Measurements from ENCODE around the gene ATG16L2.
"Not testable (repeated sequence)": the region's sequence is repeated elsewhere in the genome, so short reads cannot be mapped to it uniquely, and the experiment has no call there.

Gene ATG16L2

GRCh38 chr11:72789493-72790131, 24.6 kb upstream of the ATG16L2 start:
- no peaks in the 10 kb centered on the region for H3K36me3 ChIP-seq (ENCODE audit: insufficient read depth)
- H3K27ac ChIP-seq = no peak overlapping the region
- H3K4me2 ChIP-seq = no peak overlapping the region
- TF ChIP-seq, protein P1, sequence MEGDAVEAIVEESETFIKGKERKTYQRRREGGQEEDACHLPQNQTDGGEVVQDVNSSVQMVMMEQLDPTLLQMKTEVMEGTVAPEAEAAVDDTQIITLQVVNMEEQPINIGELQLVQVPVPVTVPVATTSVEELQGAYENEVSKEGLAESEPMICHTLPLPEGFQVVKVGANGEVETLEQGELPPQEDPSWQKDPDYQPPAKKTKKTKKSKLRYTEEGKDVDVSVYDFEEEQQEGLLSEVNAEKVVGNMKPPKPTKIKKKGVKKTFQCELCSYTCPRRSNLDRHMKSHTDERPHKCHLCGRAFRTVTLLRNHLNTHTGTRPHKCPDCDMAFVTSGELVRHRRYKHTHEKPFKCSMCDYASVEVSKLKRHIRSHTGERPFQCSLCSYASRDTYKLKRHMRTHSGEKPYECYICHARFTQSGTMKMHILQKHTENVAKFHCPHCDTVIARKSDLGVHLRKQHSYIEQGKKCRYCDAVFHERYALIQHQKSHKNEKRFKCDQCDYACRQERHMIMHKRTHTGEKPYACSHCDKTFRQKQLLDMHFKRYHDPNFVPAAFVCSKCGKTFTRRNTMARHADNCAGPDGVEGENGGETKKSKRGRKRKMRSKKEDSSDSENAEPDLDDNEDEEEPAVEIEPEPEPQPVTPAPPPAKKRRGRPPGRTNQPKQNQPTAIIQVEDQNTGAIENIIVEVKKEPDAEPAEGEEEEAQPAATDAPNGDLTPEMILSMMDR (conservative IDR thresholded peaks at IDR 0.05; ENCODE audit: low read depth, low read length) = no peak
- no peak overlapping the region for H2AFZ ChIP-seq (ENCODE audit: low read depth)
- no peak overlapping the region for H3K4me3 ChIP-seq (IDR thresholded peaks at IDR 0.05; ENCODE audit: insufficient read depth, low read depth, low read length)
- H4K20me1 ChIP-seq (ENCODE audit: insufficient read depth) = no peaks in the 10 kb centered on the region
- H3K9ac ChIP-seq = no peak overlapping the region
- H3K27me3 ChIP-seq (ENCODE audit: insufficient read depth, low read depth) = no peaks in the 10 kb centered on the region
- no peaks in the 10 kb centered on the region for H3K79me2 ChIP-seq (ENCODE audit: insufficient read depth, low read depth)
- peaks cover 24% of the 10 kb centered on the region for H3K4me1 ChIP-seq (ENCODE audit: low read depth, poor library complexity, severe bottlenecking)

- not testable (repeated sequence) for H3K9ac ChIP-seq; H3K4me3 ChIP-seq (IDR thresholded peaks at IDR 0.05; ENCODE audit: insufficient read depth, low read depth, low read length)
- peaks cover 27% of the 10 kb centered on the region for H3K4me1 ChIP-seq (ENCODE audit: low read depth, poor library complexity, severe bottlenecking)
Observed at GRCh38 chr11:72791228-72791627, 23.0 kb upstream of the ATG16L2 start.

GRCh38 chr11:72792437-72793021, 21.7 kb upstream of the ATG16L2 start:
- Histone ChIP-seq H2AFZ (ENCODE audit: low read depth) (peak overlapping the region; percentile 89; the same call in 1 of the 2 replicates), H3K4me1 (ENCODE audit: low read depth, poor library complexity, severe bottlenecking) (peaks cover 19% of the 10 kb centered on the region), H3K9ac (no peak overlapping the region), H3K4me2 (peak overlapping the region; percentile 63), H3K4me3 (IDR thresholded peaks at IDR 0.05; ENCODE audit: insufficient read depth, low read depth, low read length) (no peak overlapping the region), H3K27me3 (ENCODE audit: insufficient read depth, low read depth) (no peaks in the 10 kb centered on the region), H3K79me2 (ENCODE audit: insufficient read depth, low read depth) (no peaks in the 10 kb centered on the region), H3K27ac (peak overlapping the region; percentile 74; the same call in 1 of the 2 replicates), H3K36me3 (ENCODE audit: insufficient read depth) (no peaks in the 10 kb centered on the region), H4K20me1 (ENCODE audit: insufficient read depth) (no peaks in the 10 kb centered on the region)
- TF ChIP-seq, protein P1 (conservative IDR thresholded peaks at IDR 0.05; ENCODE audit: low read depth, low read length) = no peak

More at GRCh38 chr11:72791228-72791627, 23.0 kb upstream of the ATG16L2 start:
- H3K36me3 ChIP-seq (ENCODE audit: insufficient read depth); H4K20me1 ChIP-seq (ENCODE audit: insufficient read depth); H3K27ac ChIP-seq; H3K4me2 ChIP-seq; H2AFZ ChIP-seq (ENCODE audit: low read depth); H3K27me3 ChIP-seq (ENCODE audit: insufficient read depth, low read depth); H3K79me2 ChIP-seq (ENCODE audit: insufficient read depth, low read depth): not testable (repeated sequence)

GRCh38 chr11:72793076-72793424, 21.2 kb upstream of the ATG16L2 start:
- no peaks in the 10 kb centered on the region for H4K20me1 ChIP-seq (ENCODE audit: insufficient read depth)

More at GRCh38 chr11:72793076-72793424, 21.2 kb upstream of the ATG16L2 start:
- Histone ChIP-seq H3K4me2 (peak overlapping the region; percentile 63), H2AFZ (ENCODE audit: low read depth) (peak overlapping the region; percentile 89), H3K9ac (peak overlapping the region; percentile 49; the same call in 1 of the 2 replicates), H3K79me2 (ENCODE audit: insufficient read depth, low read depth) (no peaks in the 10 kb centered on the region), H3K27me3 (ENCODE audit: insufficient read depth, low read depth) (no peaks in the 10 kb centered on the region), H3K4me1 (ENCODE audit: low read depth, poor library complexity, severe bottlenecking) (peaks cover 19% of the 10 kb centered on the region), H3K27ac (peak overlapping the region; percentile 74), H3K36me3 (ENCODE audit: insufficient read depth) (no peaks in the 10 kb centered on the region), H3K4me3 (IDR thresholded peaks at IDR 0.05; ENCODE audit: insufficient read depth, low read depth, low read length) (no peak overlapping the region)
- TF ChIP-seq, protein P1 (conservative IDR thresholded peaks at IDR 0.05; ENCODE audit: low read depth, low read length) = no peak

Data from KMS-11 (cell line).